Fibroblast of lung (primary cell): ENCODE measurements around the gene PEX11B. TPM values are rescaled to one million over a fixed set of nuclear protein-coding genes. Genes with fewer than 3 reads are reported as not detected.
A peak's percentile ranks its signal among the peaks of the same experiment; 100 is the strongest.

Experiments used
- DNase-seq, 2 donors: peaks; one replicate each; pipeline versions ENCODE4 v3.0.0 to v3.0.0-alpha.2; 2010; ENCODE audit warnings: low read depth in 2 of 2
- H2AFZ ChIP-seq: 2 replicates; pipeline ENCODE4 v1.5.1; 2012; ENCODE audit warnings: low read length, control low read depth, inconsistent platforms
- H3K27ac ChIP-seq: 2 replicates; pipeline ENCODE4 v1.5.1; 2011; ENCODE audit warnings: low read length, control low read depth; ENCODE audit not compliant: insufficient read depth
- H3K27me3 ChIP-seq: 2 replicates; pipeline ENCODE4 v1.5.1; 2011; ENCODE audit warnings: mild to moderate bottlenecking, low read length; ENCODE audit not compliant: control insufficient read depth, insufficient read depth
- H3K36me3 ChIP-seq: 2 replicates; pipeline ENCODE4 v1.5.1; 2011; ENCODE audit warnings: low read length; ENCODE audit not compliant: control insufficient read depth, insufficient read depth
- H3K4me1 ChIP-seq: 2 replicates; pipeline ENCODE4 v1.5.1; 2011; ENCODE audit warnings: low read length; ENCODE audit not compliant: control insufficient read depth, insufficient read depth; ENCODE audit errors: extremely low read depth
- H3K4me2 ChIP-seq: 2 replicates; pipeline ENCODE4 v1.5.1; 2011; ENCODE audit warnings: low read length, control low read depth; ENCODE audit not compliant: insufficient read depth; ENCODE audit errors: extremely low read depth
- H3K4me3 ChIP-seq, 4 experiments: fragments of 200-600 bp in 1 of 4; sonication (generic) in 1 of 4; replicated peaks in 1 of 4; 2 replicates each; pipeline ENCODE4 v1.5.1; 2011 to 2016; ENCODE audit warnings: low read length in 4 of 4, low read depth in 3 of 4, mild to moderate bottlenecking in 3 of 4, control low read depth in 2 of 4, inconsistent platforms in 1 of 4, mixed read lengths in 1 of 4; ENCODE audit not compliant: insufficient read depth in 1 of 4; ENCODE audit errors: control extremely low read depth in 1 of 4
- H3K79me2 ChIP-seq: 2 replicates; pipeline ENCODE4 v1.5.1; 2012; ENCODE audit warnings: mild to moderate bottlenecking, low read length, inconsistent platforms; ENCODE audit not compliant: control insufficient read depth, insufficient read depth
- H3K9ac ChIP-seq: 2 replicates; pipeline ENCODE4 v1.5.1; 2011; ENCODE audit warnings: mild to moderate bottlenecking, low read length, control low read depth; ENCODE audit not compliant: insufficient read depth
- H3K9me3 ChIP-seq: 2 replicates; pipeline ENCODE4 v1.5.1; 2012; ENCODE audit warnings: low read depth, low read length; ENCODE audit not compliant: control insufficient read depth, insufficient read depth
- H4K20me1 ChIP-seq: 2 replicates; pipeline ENCODE4 v1.5.1; 2011; ENCODE audit warnings: low read length; ENCODE audit not compliant: control insufficient read depth, insufficient read depth; ENCODE audit errors: extremely low read depth
- CTCF ChIP-seq, 2 donors: IDR thresholded peaks in 1 of 2; conservative IDR thresholded peaks in 1 of 2; 1 replicate in 1 of 2; 2 replicates in 1 of 2; pipeline ENCODE4 v1.5.1; 2011 to 2012; ENCODE audit warnings: low read length in 2 of 2, control low read depth in 1 of 2, inconsistent platforms in 1 of 2, low read depth in 1 of 2, mild to moderate bottlenecking in 1 of 2
- EZH2 ChIP-seq: IDR thresholded peaks from 2 replicates; pipeline ENCODE4 v1.5.1; 2012; ENCODE audit warnings: low read length, control low read depth, mild to moderate bottlenecking; ENCODE audit errors: missing control alignments
- polyA plus RNA-seq, 2 donors: library from polyadenylated mRNA; depleted of rRNA in 1 of 2; stranded (reverse) in 1 of 2; unstranded in 1 of 2; fragments of >200 nt; gene quantifications; 2 replicates each; pipeline ENCODE4 v1.2.1, GENCODE V29; 2011 to 2012; ENCODE audit warnings: missing spikeins in 1 of 2
- total RNA-seq: library from RNA; depleted of rRNA; stranded (reverse); fragments of >200 nt; gene quantifications from 2 replicates; pipeline ENCODE4 v1.2.1, GENCODE V29; 2014

The PEX11B gene
- total and polyA plus RNA-seq, 2 donors (not counting 1 experiment from before 2014, with no cell fraction given) = 28.2 to 34.3 TPM

DNA sequence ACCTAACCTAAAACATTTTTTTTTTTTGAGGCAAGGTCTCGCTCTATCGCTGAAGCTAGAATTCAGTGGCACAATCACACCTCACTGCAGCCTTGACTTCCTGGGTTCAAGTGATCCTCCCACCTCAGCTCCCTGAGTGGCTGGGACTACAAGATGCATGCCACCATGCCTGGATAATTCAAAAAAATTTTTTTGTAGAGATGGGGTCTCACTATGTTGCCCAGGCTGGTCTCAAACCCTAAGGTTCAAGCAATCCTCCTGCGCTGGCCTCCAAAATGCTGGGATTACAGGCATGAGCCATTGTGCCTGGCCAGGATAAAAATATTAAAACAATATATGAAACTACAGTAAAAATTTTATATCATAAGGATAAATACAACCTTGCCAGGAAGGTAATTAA, 34.4 kb upstream of the PEX11B start:
- H4K20me1 ChIP-seq = no peaks in the 10 kb centered on the region
- no peak for TF ChIP-seq EZH2
- no peak for TF ChIP-seq CTCF (conservative IDR thresholded peaks at IDR 0.05 in 1 of 2, IDR thresholded peaks at IDR 0.05 in 1 of 2; ENCODE audit: low read depth in 1 of 2, low read length in 2 of 2)
- H3K79me2 ChIP-seq = peaks cover 57% of the 10 kb centered on the region
- H3K27ac ChIP-seq = no peak overlapping the region
- no peaks in the 10 kb centered on the region for H3K9me3 ChIP-seq
- H3K36me3 ChIP-seq = no peaks in the 10 kb centered on the region
- H3K4me3 ChIP-seq = no peak overlapping the region
- H3K4me2 ChIP-seq = no peak overlapping the region
- H2AFZ ChIP-seq = no peak overlapping the region
- H3K4me1 ChIP-seq = peaks cover 5% of the 10 kb centered on the region
- no peak for DNase-seq
- H3K27me3 ChIP-seq = no peaks in the 10 kb centered on the region
- no peak overlapping the region for H3K9ac ChIP-seq

DNA sequence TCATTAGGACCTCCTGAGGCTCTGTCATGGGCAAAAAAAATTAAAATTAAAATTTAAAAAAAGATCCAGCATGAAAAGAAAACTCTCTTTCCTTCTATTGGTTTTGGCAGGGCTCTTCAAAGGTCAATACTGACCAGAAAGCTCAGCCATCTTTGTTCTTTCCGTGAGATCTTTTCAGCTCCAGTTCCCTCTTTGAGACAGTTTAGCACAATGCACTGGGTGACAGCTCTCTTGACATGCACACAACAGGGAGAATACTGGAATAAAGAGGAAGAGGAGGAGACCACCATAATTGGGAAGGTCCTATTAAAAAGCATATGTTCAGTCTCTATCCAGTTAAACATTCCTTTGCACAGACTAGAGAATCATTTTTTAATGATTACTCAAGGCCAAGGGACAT, 33.0 kb upstream of the PEX11B start:
- Histone ChIP-seq H3K9ac (no peak overlapping the region), H2AFZ (no peak overlapping the region), H3K27me3 (no peaks in the 10 kb centered on the region), H3K4me1 (peaks cover 5% of the 10 kb centered on the region), H3K79me2 (peaks cover 49% of the 10 kb centered on the region), H3K36me3 (no peaks in the 10 kb centered on the region), H3K9me3 (no peaks in the 10 kb centered on the region), H3K4me3 (no peak overlapping the region), H3K4me2 (no peak overlapping the region), H4K20me1 (no peaks in the 10 kb centered on the region), H3K27ac (no peak overlapping the region)
- DNase-seq = no peak
- TF ChIP-seq CTCF (conservative IDR thresholded peaks at IDR 0.05 in 1 of 2, IDR thresholded peaks at IDR 0.05 in 1 of 2; ENCODE audit: low read depth in 1 of 2, low read length in 2 of 2) (no peak), EZH2 (no peak)

DNA sequence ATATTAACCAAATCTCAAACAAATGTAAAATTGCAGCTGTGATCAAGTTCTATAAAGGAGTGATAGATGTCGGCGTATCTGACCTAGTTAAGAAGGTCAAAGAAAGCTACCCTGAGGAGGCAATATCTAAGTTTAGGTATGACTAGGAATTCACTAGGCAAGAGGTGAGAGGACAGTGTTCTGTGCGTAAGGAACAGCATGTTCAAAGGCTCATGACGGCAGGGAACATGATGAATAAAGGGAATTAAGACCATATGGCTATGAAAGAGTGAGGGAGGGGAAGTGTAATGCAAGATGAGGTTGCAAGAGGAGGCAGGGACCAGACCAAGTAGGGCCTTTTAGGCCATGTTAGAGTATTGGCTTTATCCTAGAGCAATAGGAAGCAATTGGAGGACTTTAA, 30.7 kb upstream of the PEX11B start:
- peaks cover 29% of the 10 kb centered on the region for H3K79me2 ChIP-seq
- H3K36me3 ChIP-seq = no peaks in the 10 kb centered on the region
- no peak overlapping the region for H2AFZ ChIP-seq
- no peak overlapping the region for H3K4me2 ChIP-seq
- TF ChIP-seq EZH2 (no peak), CTCF (conservative IDR thresholded peaks at IDR 0.05 in 1 of 2, IDR thresholded peaks at IDR 0.05 in 1 of 2; ENCODE audit: low read depth in 1 of 2, low read length in 2 of 2) (no peak)
- no peak overlapping the region for H3K27ac ChIP-seq
- no peaks in the 10 kb centered on the region for H4K20me1 ChIP-seq
- H3K9ac ChIP-seq = no peak overlapping the region
- H3K27me3 ChIP-seq = no peaks in the 10 kb centered on the region
- no peaks in the 10 kb centered on the region for H3K4me1 ChIP-seq
- H3K9me3 ChIP-seq = no peaks in the 10 kb centered on the region
- no peak overlapping the region for H3K4me3 ChIP-seq
- DNase-seq = peak in 1 of 2 donors; percentile 66
